ENCODE results near the gene LIX1L.

DNA sequence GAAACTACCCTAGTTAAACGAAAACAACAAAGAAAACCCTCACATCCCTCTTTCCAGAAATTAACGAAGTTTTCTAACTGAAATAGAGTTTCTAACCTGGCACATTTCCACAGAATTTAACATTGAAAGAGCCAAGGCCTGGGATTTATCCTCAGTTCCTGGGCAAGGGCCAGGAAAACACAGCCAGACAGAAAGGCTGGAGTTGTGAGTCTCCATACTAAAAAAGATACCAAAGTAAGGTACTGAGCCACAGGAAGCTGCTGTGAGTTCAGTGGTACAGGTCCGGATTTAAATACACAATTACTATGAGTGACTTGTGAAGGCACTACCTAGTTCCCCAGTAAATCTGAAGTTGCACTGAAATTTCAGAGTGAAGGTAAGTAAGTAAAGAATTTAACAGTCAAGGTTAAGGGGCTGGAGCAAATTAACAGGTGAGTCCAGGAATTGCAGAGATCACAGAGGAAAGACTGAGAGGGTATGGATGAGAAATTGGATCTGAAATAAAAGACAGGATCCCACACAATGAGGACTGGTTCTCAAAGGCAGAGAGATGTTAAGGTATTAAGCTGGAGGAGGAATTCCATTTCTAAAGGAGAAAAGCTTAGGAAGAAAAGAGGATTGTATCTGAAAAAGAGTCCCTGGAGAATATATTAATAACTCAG lies 905 bp downstream of the LIX1L start:
- TF ChIP-seq, protein P1, sequence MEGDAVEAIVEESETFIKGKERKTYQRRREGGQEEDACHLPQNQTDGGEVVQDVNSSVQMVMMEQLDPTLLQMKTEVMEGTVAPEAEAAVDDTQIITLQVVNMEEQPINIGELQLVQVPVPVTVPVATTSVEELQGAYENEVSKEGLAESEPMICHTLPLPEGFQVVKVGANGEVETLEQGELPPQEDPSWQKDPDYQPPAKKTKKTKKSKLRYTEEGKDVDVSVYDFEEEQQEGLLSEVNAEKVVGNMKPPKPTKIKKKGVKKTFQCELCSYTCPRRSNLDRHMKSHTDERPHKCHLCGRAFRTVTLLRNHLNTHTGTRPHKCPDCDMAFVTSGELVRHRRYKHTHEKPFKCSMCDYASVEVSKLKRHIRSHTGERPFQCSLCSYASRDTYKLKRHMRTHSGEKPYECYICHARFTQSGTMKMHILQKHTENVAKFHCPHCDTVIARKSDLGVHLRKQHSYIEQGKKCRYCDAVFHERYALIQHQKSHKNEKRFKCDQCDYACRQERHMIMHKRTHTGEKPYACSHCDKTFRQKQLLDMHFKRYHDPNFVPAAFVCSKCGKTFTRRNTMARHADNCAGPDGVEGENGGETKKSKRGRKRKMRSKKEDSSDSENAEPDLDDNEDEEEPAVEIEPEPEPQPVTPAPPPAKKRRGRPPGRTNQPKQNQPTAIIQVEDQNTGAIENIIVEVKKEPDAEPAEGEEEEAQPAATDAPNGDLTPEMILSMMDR (IDR thresholded peaks at IDR 0.05) = no peak
- TF ChIP-seq EZH2 (IDR thresholded peaks at IDR 0.05) = no peak
